ENCODE results near the gene PCDH17. TPM values are rescaled to one million over a fixed set of nuclear protein-coding genes. Genes with fewer than 3 reads are reported as not detected.

PCDH17 gene
- total RNA-seq, 2 donors from 2014 or later, result 3.6 to 7.4 TPM

DNA sequence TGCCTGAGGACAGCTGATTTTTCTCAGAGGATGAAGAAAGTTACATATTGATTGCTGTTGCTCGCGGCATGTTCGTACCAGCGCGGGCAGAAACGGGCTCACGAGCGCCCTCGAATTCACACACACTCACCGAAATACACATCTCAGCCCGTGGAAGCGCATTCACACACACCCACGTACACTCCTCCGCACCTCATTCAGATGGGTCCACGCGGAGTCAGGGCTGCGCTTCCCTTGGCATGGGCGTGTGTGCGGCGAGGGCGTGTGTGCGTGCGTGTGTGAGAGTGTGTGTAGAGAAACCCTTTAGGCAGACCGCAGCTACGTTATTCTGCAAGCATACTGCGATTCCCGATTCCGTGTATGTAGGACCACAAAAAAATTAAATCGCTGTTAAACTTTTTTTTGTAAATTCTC is 2.1 kb upstream of the PCDH17 start:
- TF ChIP-seq, protein P1, sequence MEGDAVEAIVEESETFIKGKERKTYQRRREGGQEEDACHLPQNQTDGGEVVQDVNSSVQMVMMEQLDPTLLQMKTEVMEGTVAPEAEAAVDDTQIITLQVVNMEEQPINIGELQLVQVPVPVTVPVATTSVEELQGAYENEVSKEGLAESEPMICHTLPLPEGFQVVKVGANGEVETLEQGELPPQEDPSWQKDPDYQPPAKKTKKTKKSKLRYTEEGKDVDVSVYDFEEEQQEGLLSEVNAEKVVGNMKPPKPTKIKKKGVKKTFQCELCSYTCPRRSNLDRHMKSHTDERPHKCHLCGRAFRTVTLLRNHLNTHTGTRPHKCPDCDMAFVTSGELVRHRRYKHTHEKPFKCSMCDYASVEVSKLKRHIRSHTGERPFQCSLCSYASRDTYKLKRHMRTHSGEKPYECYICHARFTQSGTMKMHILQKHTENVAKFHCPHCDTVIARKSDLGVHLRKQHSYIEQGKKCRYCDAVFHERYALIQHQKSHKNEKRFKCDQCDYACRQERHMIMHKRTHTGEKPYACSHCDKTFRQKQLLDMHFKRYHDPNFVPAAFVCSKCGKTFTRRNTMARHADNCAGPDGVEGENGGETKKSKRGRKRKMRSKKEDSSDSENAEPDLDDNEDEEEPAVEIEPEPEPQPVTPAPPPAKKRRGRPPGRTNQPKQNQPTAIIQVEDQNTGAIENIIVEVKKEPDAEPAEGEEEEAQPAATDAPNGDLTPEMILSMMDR (IDR thresholded peaks at IDR 0.05), result no peak
- H3K4me3 ChIP-seq, result peak overlapping the region; percentile 51 to 54
- no peaks in the 10 kb centered on the region for H3K9me3 ChIP-seq
- no peaks in the 10 kb centered on the region for H3K36me3 ChIP-seq
- H3K27me3 ChIP-seq, result peaks cover 4 to 6% of the 10 kb centered on the region in 2 donors
- no peak overlapping the region for H3K27ac ChIP-seq
- H3K4me1 ChIP-seq, result peaks cover 0 to 21% of the 10 kb centered on the region in 2 donors
- no peak for DNase-seq (ENCODE audit: low spot score)

DNA sequence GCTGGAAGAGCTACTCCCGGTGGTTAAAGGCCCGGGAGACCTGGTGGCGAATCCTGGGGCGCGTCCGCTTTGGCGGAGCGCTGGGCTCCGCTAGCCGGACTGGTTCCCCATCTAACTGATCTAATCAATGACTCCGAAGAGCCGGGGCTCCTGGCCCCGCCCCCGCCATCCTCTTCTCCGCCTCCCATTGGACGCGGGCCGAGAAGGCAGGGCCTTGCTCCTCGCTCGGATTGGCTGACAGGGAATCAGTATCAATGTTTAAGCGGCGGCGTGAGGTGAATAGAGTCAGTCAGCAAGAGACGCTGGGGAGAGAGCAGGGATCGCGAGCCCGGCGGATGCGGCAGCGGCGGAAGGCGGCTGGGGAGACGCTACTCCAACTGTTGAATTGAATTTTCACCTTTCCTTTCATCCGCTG is 1.7 kb upstream of the PCDH17 start:
- TF ChIP-seq, protein P1 (IDR thresholded peaks at IDR 0.05), result no peak
- H3K36me3 ChIP-seq, result no peaks in the 10 kb centered on the region
- H3K4me3 ChIP-seq, result peak overlapping the region; percentile 51 to 54
- peak; percentile 93 for DNase-seq (ENCODE audit: low spot score)
- peaks cover 0 to 21% of the 10 kb centered on the region in 2 donors for H3K4me1 ChIP-seq
- no peak overlapping the region for H3K27ac ChIP-seq
- H3K27me3 ChIP-seq, result peaks cover 4 to 6% of the 10 kb centered on the region in 2 donors
- no peaks in the 10 kb centered on the region for H3K9me3 ChIP-seq

DNA sequence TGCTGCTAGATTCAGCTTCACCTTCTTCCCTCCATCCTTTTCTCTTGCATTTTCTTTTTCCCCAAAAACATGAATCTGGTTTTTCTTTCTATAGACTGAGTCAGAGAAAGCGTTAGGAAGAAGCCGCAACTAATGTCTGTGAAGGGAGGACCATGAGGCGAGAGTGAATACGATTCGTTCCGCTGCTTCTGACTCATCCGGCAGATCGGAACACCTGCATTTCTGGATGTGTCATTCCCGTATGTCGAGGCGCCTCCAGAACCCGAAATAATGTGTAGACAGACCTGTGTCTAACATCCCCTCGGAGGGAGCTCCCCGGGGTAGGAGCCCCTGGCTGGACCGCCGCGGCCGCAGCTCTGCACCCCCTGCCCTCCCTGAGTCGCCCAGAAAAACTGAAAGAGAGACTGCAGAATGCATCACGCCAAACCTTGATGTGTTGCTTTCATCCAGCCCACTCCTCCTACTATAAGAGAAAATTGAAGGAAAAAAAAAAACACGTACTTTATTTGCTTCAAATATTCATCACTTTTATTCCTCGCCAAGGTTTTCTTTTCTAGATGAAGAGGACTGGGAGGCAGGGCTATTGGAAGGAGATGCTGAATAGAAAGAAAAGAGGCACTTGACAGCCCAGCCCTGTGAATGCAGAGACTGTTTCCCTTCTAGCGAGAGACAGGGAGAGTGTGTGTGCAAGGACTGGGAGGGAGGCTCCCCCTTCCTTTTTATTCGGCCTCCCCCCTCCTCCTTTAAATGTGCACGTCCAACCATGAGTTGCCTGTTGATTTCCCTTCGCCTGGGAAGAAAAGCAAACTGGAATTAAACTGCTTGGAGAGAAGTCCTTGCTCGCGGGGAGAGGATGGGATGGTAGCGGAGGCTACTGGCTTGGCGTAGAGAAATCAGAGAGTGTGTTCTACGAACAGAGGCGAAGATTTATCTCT is 616 bp upstream of the PCDH17 start:
- Histone ChIP-seq H3K4me1 (peaks cover 0 to 21% of the 10 kb centered on the region in 2 donors), H3K27me3 (peaks cover 4 to 6% of the 10 kb centered on the region in 2 donors), H3K36me3 (no peaks in the 10 kb centered on the region), H3K4me3 (peak overlapping the region; percentile 51 to 54), H3K9me3 (no peaks in the 10 kb centered on the region), H3K27ac (peak overlapping the region; percentile 72 to 79)
- TF ChIP-seq, protein P1 (IDR thresholded peaks at IDR 0.05), result no peak
- DNase-seq (ENCODE audit: low spot score), result no peak

DNA sequence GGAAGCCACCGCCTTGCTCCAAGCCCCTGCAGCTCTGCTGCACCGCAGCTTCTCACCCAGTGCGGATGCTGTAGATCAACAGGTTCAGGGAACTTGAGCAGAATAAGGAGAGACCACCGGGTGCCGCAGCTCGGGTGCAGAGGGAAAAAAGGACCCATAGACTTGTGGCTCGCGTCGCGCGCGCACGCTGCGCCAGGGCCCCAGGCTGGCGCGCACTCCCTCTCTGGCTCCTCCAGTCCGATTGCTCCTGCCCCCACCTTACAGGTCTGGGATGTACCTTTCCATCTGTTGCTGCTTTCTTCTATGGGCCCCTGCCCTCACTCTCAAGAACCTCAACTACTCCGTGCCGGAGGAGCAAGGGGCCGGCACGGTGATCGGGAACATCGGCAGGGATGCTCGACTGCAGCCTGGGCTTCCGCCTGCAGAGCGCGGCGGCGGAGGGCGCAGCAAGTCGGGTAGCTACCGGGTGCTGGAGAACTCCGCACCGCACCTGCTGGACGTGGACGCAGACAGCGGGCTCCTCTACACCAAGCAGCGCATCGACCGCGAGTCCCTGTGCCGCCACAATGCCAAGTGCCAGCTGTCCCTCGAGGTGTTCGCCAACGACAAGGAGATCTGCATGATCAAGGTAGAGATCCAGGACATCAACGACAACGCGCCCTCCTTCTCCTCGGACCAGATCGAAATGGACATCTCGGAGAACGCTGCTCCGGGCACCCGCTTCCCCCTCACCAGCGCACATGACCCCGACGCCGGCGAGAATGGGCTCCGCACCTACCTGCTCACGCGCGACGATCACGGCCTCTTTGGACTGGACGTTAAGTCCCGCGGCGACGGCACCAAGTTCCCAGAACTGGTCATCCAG is 964 bp downstream of the PCDH17 start:
- H3K9me3 ChIP-seq, result no peaks in the 10 kb centered on the region

More for the DNA sequence above, 964 bp downstream of the PCDH17 start:
- Histone ChIP-seq H3K4me1 (peaks cover 0 to 21% of the 10 kb centered on the region in 2 donors), H3K4me3 (peak overlapping the region; percentile 51 to 54), H3K36me3 (no peaks in the 10 kb centered on the region), H3K27ac (peak overlapping the region; percentile 72 to 79), H3K27me3 (peaks cover 4 to 6% of the 10 kb centered on the region in 2 donors)
- TF ChIP-seq, protein P1 (IDR thresholded peaks at IDR 0.05), result no peak
- no peak for DNase-seq (ENCODE audit: low spot score)

Measured in right atrium auricular region (tissue), 2 donors.